Urothelium cell line (cell line): ENCODE data around the gene LAMB3.

Experiments
- DNase-seq: peaks from one replicate; pipeline ENCODE4 v3.0.0; 2011; ENCODE audit warnings: low spot score, mixed read lengths
- FAIRE-seq: peaks from 2 replicates; lab custom pipeline; 2011; peaks lifted over from hg19 to GRCh38; lab: Jason Lieb, UNC

Gene LAMB3

GRCh38 chr1:209618756-209619420 is 33.3 kb downstream of the LAMB3 start:
- DNase-seq (no peak), FAIRE-seq (no peak)

- FAIRE-seq, result no peak
- DNase-seq, result no peak
Observed at GRCh38 chr1:209618291-209618690, 33.9 kb downstream of the LAMB3 start.

- FAIRE-seq, result no peak
- no peak for DNase-seq
Observed at GRCh38 chr1:209617755-209618154, 34.5 kb downstream of the LAMB3 start.

GRCh38 chr1:209617047-209617673 is 35.1 kb downstream of the LAMB3 start:
- FAIRE-seq, result no peak

GRCh38 chr1:209616366-209617046 is 35.7 kb downstream of the LAMB3 start:
- FAIRE-seq, result no peak
- no peak for DNase-seq

More at GRCh38 chr1:209617047-209617673, 35.1 kb downstream of the LAMB3 start:
- DNase-seq, result no peak

- no peak for FAIRE-seq
- no peak for DNase-seq
Observed at GRCh38 chr1:209614906-209615305, 37.3 kb downstream of the LAMB3 start.

- FAIRE-seq, result no peak
- no peak for DNase-seq
Observed at GRCh38 chr1:209614151-209614420, 38.1 kb downstream of the LAMB3 start.

GRCh38 chr1:209613400-209614150 is 38.6 kb downstream of the LAMB3 start:
- no peak for FAIRE-seq
- no peak for DNase-seq

- FAIRE-seq (no peak), DNase-seq (no peak)
Observed at GRCh38 chr1:209612646-209613399, 39.4 kb downstream of the LAMB3 start.

GRCh38 chr1:209611771-209612570 is 40.3 kb downstream of the LAMB3 start:
- FAIRE-seq (no peak), DNase-seq (no peak)

GRCh38 chr1:209610631-209610905 is 41.7 kb downstream of the LAMB3 start:
- DNase-seq (no peak), FAIRE-seq (no peak)

- FAIRE-seq, result peak; percentile 13
Observed at GRCh38 chr1:209609791-209610630, 42.2 kb downstream of the LAMB3 start.

GRCh38 chr1:209609041-209609790 is 43.0 kb downstream of the LAMB3 start:
- FAIRE-seq (no peak), DNase-seq (no peak)

More at GRCh38 chr1:209609791-209610630, 42.2 kb downstream of the LAMB3 start:
- DNase-seq, result peak; percentile 30

GRCh38 chr1:209607795-209608178 is 44.4 kb downstream of the LAMB3 start:
- no peak for DNase-seq
- FAIRE-seq, result no peak

GRCh38 chr1:209607102-209607794 is 45.0 kb downstream of the LAMB3 start:
- FAIRE-seq (no peak), DNase-seq (peak; percentile 17)

GRCh38 chr1:209603877-209604276 is 48.3 kb downstream of the LAMB3 start:
- FAIRE-seq (no peak), DNase-seq (no peak)

- DNase-seq, result peak; percentile 63
- peak; percentile 27 for FAIRE-seq
Observed at GRCh38 chr1:209601809-209602657, 50.2 kb downstream of the LAMB3 start.
